Transverse colon (tissue), 4 donors: ENCODE results near the gene PCSK5.

Experiments
- EP300 ChIP-seq: sonication (generic); formaldehyde crosslinking; IDR thresholded peaks from one replicate; pipeline ENCODE4 v1.6.1; 2017; ENCODE audit warnings: antibody characterized with exemption, low read depth
- POLR2AphosphoS5 ChIP-seq, 3 donors: sonication (generic); formaldehyde crosslinking; IDR thresholded peaks; one replicate each; pipeline ENCODE4 v1.6.1; 2016; ENCODE audit warnings: antibody characterized with exemption in 3 of 3
- TF ChIP-seq, protein P1 (sequence below), 5 experiments: fragments of 200-600 bp in 3 of 5; fragments of 450-650 bp in 2 of 5; sonication (generic) in 3 of 5; IDR thresholded peaks; 1 replicate in 2 of 5; 2 replicates in 3 of 5; pipeline ENCODE4 v1.5.1; 2016 to 2017; ENCODE audit warnings: antibody characterized with exemption in 5 of 5, inconsistent platforms in 3 of 5, mild to moderate bottlenecking in 2 of 5, moderate library complexity in 1 of 5

DNA sequence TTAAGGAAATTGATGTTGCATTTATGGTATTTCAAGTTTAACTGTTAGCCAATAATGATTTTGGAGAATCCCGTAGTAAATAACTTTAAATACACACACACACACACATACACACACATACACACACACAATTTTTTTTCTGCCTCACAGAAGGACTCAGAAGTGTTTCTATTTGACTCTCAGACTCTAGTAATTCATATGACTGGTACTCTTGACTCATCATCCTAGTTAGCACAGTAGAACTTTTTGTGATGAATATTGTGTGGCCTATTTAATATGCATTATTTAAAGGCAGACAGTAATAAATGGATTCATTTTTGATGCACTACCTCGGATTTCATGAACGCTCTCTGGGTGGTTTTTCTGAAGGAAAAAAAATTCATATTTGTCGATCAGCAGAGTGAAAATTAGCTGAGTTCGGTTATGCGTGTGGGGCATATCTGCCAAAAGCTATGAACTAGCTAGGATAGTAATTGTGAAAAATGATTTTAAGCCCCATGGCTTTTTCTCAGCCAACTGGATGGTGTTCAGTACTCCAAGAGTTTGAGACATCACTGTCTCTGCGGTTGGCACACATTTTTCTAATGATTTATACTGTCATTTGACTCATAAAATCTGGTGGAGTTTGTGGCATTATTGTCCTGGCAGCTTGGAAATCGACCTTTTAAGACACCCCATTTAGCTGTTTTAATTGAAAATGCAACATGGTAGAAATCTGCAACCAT is 102.2 kb downstream of the PCSK5 start:
- TF ChIP-seq, protein P1, sequence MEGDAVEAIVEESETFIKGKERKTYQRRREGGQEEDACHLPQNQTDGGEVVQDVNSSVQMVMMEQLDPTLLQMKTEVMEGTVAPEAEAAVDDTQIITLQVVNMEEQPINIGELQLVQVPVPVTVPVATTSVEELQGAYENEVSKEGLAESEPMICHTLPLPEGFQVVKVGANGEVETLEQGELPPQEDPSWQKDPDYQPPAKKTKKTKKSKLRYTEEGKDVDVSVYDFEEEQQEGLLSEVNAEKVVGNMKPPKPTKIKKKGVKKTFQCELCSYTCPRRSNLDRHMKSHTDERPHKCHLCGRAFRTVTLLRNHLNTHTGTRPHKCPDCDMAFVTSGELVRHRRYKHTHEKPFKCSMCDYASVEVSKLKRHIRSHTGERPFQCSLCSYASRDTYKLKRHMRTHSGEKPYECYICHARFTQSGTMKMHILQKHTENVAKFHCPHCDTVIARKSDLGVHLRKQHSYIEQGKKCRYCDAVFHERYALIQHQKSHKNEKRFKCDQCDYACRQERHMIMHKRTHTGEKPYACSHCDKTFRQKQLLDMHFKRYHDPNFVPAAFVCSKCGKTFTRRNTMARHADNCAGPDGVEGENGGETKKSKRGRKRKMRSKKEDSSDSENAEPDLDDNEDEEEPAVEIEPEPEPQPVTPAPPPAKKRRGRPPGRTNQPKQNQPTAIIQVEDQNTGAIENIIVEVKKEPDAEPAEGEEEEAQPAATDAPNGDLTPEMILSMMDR (IDR thresholded peaks at IDR 0.05), result no peak
- no peak for TF ChIP-seq EP300
- TF ChIP-seq POLR2AphosphoS5 (IDR thresholded peaks at IDR 0.05), result no peak
